AG09309 (cell line): ENCODE data around the gene CCDC97.
"Not testable (repeated sequence)": the region's sequence is repeated elsewhere in the genome, so short reads cannot be mapped to it uniquely, and the experiment has no call there.

Experiments
- DNase-seq: peaks from one replicate; pipeline ENCODE4 v3.0.0-alpha.2; 2010; ENCODE audit warnings: low read depth
- H3K4me3 ChIP-seq: 2 replicates; pipeline ENCODE4 v1.5.1; 2011; ENCODE audit warnings: mild to moderate bottlenecking, low read depth, low read length, moderate library complexity; ENCODE audit not compliant: control insufficient read depth
- CTCF ChIP-seq: IDR thresholded peaks from 2 replicates; pipeline ENCODE4 v1.5.1; 2011; ENCODE audit warnings: mild to moderate bottlenecking, low read depth, low read length, inconsistent platforms; ENCODE audit not compliant: insufficient read depth, control insufficient read depth; ENCODE audit errors: missing control alignments

CCDC97 gene

GRCh38 chr19:41335467-41335866 lies 25.5 kb downstream of the CCDC97 start:
- DNase-seq, result no peak
- H3K4me3 ChIP-seq, result no peak overlapping the region
- TF ChIP-seq CTCF, result no peak

DNA sequence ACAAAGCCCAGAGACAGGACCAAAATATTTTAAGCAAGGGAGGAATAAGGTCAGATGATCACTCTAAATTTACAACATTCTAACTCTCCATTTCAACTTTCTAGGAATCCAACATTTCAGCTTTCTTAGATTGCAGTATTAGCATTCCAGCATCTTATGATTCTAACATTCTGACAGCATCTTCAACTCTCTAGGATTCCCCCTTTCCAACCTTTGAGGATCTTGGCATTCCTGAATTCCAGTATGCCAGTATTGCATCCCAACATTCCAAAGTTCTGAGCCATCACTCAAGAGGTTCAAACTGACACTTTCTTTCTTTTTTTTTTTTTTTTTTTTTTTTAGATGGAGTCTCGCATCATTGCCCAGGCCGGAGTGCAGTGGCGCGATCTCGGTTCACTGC lies 30.0 kb downstream of the CCDC97 start:
- no peak for DNase-seq
- no peak overlapping the region for H3K4me3 ChIP-seq
- TF ChIP-seq CTCF, result no peak

DNA sequence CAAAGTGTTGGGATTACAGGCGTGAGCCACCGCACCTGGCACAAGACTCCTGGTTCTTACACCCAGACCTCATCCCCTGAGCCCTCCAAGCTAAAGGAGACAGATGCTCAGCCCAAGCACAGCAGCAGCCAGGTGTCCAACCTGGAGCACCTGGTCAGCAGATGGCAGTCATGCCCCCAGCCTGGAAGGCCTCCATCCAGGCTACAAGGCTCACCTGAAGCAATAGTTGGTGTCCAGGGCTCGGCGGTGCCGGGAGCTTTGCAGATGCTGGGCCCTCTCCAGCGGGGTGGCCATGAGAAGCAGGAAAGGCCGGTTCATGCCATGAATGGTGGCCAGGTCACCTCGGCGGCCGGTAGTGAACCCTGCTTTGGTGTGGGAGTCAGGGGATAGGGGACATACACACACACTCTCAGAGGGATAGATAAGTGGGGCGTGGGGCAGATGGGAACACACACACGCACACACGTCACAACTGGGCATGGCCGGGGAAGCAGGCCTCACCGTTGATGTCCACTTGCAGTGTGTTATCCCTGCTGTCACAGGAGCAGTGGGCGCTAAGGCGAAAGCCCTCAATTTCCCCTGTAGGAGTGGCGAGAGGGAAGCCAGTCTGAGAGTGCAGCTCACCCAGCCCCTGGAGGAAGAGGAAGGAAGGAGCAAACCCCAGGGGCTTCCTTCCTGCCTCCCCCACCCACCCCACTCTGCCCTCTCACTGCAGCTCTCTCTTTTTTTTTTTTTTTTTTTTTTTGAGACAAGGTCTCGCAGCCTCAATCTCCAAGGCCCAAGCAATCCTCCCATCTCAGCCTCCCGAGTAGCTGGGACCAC lies 31.9 kb downstream of the CCDC97 start:
- H3K4me3 ChIP-seq, result no peak overlapping the region
- DNase-seq, result no peak
- no peak for TF ChIP-seq CTCF

DNA sequence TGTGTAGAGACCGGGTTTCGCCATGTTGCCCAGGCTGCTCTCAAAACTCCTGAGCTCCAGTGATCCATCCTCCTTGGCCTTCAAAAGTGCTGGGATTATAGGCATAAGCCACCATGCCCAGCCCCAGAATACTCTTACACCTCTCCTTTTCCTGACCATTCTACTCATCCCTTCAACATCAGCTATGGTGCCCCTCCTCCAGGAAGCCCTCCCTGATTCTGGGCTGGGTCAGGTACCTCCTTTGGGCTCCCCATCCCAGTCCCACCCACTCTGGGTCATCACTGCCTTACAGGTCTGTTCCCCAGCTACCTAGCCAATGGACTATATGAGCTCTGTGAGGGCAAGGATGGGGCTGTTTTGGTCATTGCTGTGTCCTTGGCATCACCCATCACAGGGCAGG lies 34.2 kb downstream of the CCDC97 start:
- no peak for TF ChIP-seq CTCF
- DNase-seq, result no peak
- H3K4me3 ChIP-seq, result no peak overlapping the region

DNA sequence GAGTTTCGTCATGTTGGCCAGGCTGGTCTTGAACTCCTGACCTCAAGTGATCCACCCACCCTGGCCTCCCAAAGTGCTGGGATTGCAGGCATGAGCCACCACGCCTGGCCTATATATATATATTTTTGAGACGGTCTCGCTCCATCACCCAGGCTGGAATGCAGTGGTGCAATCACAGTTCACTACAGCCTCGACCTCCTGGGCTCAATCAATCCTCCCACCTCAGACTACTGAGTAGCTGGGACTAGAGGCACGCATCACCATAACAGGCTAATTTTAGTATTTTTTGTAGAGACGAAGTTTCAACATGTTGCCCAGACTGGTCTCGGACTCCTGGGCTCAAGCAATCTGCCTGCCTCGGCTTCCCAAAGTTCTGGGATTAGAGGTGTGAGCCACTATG lies 36.9 kb downstream of the CCDC97 start:
- DNase-seq, H3K4me3 ChIP-seq: not testable (repeated sequence)

DNA sequence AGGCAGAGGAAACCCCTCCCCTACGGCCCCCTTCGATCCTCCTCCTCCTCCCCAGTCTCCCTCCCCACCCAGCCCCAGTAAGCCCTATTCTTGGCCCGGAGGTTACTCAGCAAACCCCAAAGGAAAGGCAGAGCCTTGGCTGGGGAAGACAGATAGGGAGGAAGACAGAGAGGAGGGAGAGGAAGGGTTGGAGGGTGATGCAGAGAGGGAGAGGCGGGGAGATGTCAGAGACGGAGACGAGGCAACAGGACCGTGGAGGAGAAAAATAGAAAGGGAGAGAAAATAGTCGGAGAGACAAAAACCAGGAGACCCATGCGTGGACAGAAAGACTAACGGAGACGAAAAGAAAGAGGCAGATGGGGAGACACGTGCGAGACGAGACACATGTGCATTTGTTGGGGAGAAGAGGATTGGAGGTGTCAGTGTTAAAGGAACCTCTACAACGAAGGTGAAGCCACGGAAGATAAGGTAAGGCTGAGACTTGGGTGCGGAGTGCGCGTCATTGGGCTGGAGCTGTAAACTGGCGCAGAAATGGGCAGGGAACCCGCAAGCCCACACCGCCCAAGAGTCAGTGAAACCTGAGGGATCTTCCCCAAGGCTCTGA lies 40.9 kb downstream of the CCDC97 start:
- no peak for TF ChIP-seq CTCF
- H3K4me3 ChIP-seq, result peak overlapping the region; percentile 97
- DNase-seq, result no peak

GRCh38 chr19:41351339-41352245 lies 41.6 kb downstream of the CCDC97 start:
- no peak for DNase-seq

More at GRCh38 chr19:41351339-41352245, 41.6 kb downstream of the CCDC97 start:
- no peak for TF ChIP-seq CTCF
- H3K4me3 ChIP-seq, result peak overlapping the region; percentile 97
